ENCODE measurements around the gene MPIG6B. TPM values are rescaled to one million over a fixed set of nuclear protein-coding genes. Genes with fewer than 3 reads are reported as not detected.

MPIG6B gene
- total RNA-seq, 1 donor from 2014 or later = not detected

- Mint-ChIP-seq H3K27ac (ENCODE audit: unreplicated experiment) (no peak overlapping the region), H3K36me3 (ENCODE audit: low read depth, unreplicated experiment) (peaks cover 22% of the 10 kb centered on the region), H3K9me3 (ENCODE audit: unreplicated experiment) (peaks cover 3% of the 10 kb centered on the region), H3K4me1 (ENCODE audit: low read depth, unreplicated experiment) (peaks cover 6% of the 10 kb centered on the region), H3K4me3 (ENCODE audit: unreplicated experiment) (no peak overlapping the region), H3K27me3 (ENCODE audit: low read depth, unreplicated experiment) (peaks cover 6% of the 10 kb centered on the region)
- no peak overlapping the region for H3K27ac ChIP-seq (ENCODE audit: low read depth, low read length)
- no peak overlapping the region for H3K9ac ChIP-seq (ENCODE audit: low read length)
- H4K20me1 ChIP-seq (ENCODE audit: insufficient read depth, low read length) = no peaks in the 10 kb centered on the region
- DNase-seq (ENCODE audit: low read depth) (no peak), FAIRE-seq (no peak)
- no peaks in the 10 kb centered on the region for H3K79me2 ChIP-seq (ENCODE audit: insufficient read depth, low read length)
- no peak overlapping the region for H3K4me2 ChIP-seq (ENCODE audit: low read length)
- H3K27me3 ChIP-seq (ENCODE audit: insufficient read depth, low read length) = no peaks in the 10 kb centered on the region
- peaks cover 8% of the 10 kb centered on the region for H3K4me1 ChIP-seq (ENCODE audit: insufficient read depth, low read length)
- H3K4me3 ChIP-seq (ENCODE audit: insufficient read depth, low read depth, low read length) = no peak overlapping the region
- H2AFZ ChIP-seq (ENCODE audit: low read depth, low read length) = no peak overlapping the region
- no peak for TF ChIP-seq CTCF (IDR thresholded peaks at IDR 0.05; ENCODE audit: insufficient read depth, low read depth, low read length)
- no peak for TF ChIP-seq EZH2 (IDR thresholded peaks at IDR 0.05; ENCODE audit: insufficient read depth, low read length)
- no peaks in the 10 kb centered on the region for H3K36me3 ChIP-seq (ENCODE audit: insufficient read depth, low read length)
- no peaks in the 10 kb centered on the region for H3K9me3 ChIP-seq (ENCODE audit: insufficient read depth, low read depth, low read length)
These were observed 38.2 kb downstream of the MPIG6B start for GRCh38 chr6:31761343-31761742.

- no peaks in the 10 kb centered on the region for H3K9me3 ChIP-seq (ENCODE audit: insufficient read depth, low read depth, low read length)
- H4K20me1 ChIP-seq (ENCODE audit: insufficient read depth, low read length) = no peaks in the 10 kb centered on the region
- no peak within 1 kb of the TSS for H3K9ac ChIP-seq (ENCODE audit: low read length)
- Mint-ChIP-seq H3K4me1 (ENCODE audit: low read depth, unreplicated experiment) (peaks cover 6% of the 10 kb centered on the region), H3K4me3 (ENCODE audit: unreplicated experiment) (peak within 1 kb of the TSS; percentile 47), H3K9me3 (ENCODE audit: unreplicated experiment) (peaks cover 3% of the 10 kb centered on the region), H3K36me3 (ENCODE audit: low read depth, unreplicated experiment) (peaks cover 22% of the 10 kb centered on the region), H3K27ac (ENCODE audit: unreplicated experiment) (peak within 1 kb of the TSS; percentile 17), H3K27me3 (ENCODE audit: low read depth, unreplicated experiment) (peaks cover 6% of the 10 kb centered on the region)
- peak within 1 kb of the TSS; percentile 25 for H3K4me2 ChIP-seq (ENCODE audit: low read length)
- H2AFZ ChIP-seq (ENCODE audit: low read depth, low read length) = no peak within 1 kb of the TSS
- no peak within 1 kb of the TSS for H3K4me3 ChIP-seq (ENCODE audit: insufficient read depth, low read depth, low read length)
- no peak for DNase-seq (ENCODE audit: low read depth)
- H3K36me3 ChIP-seq (ENCODE audit: insufficient read depth, low read length) = no peaks in the 10 kb centered on the region
- no peaks in the 10 kb centered on the region for H3K79me2 ChIP-seq (ENCODE audit: insufficient read depth, low read length)
- no peak within 1 kb of the TSS for H3K27ac ChIP-seq (ENCODE audit: low read depth, low read length)
- FAIRE-seq = no peak
- H3K27me3 ChIP-seq (ENCODE audit: insufficient read depth, low read length) = no peaks in the 10 kb centered on the region
- TF ChIP-seq CTCF (IDR thresholded peaks at IDR 0.05; ENCODE audit: insufficient read depth, low read depth, low read length) = no peak
- no peak for TF ChIP-seq EZH2 (IDR thresholded peaks at IDR 0.05; ENCODE audit: insufficient read depth, low read length)
- peaks cover 12% of the 10 kb centered on the region for H3K4me1 ChIP-seq (ENCODE audit: insufficient read depth, low read length)
These were observed 39.2 kb downstream of the MPIG6B start, which contains the start of gene SAPCD1 for GRCh38 chr6:31762356-31762755. TSS of gene SAPCD1 (plus strand) at chr6:31762656. CDS start at chr6:31763055, 399 bp downstream.

GRCh38 chr6:31762878-31763618 is 39.9 kb downstream of the MPIG6B start:
- no peak for TF ChIP-seq CTCF (IDR thresholded peaks at IDR 0.05; ENCODE audit: insufficient read depth, low read depth, low read length)
- no peak overlapping the region for H3K9ac ChIP-seq (ENCODE audit: low read length)
- peaks cover 12% of the 10 kb centered on the region for H3K4me1 ChIP-seq (ENCODE audit: insufficient read depth, low read length)
- no peak overlapping the region for H2AFZ ChIP-seq (ENCODE audit: low read depth, low read length)
- Mint-ChIP-seq H3K4me1 (ENCODE audit: low read depth, unreplicated experiment) (peaks cover 6% of the 10 kb centered on the region), H3K27ac (ENCODE audit: unreplicated experiment) (peak overlapping the region; percentile 17), H3K27me3 (ENCODE audit: low read depth, unreplicated experiment) (peaks cover 6% of the 10 kb centered on the region), H3K36me3 (ENCODE audit: low read depth, unreplicated experiment) (peaks cover 24% of the 10 kb centered on the region), H3K9me3 (ENCODE audit: unreplicated experiment) (peaks cover 3% of the 10 kb centered on the region), H3K4me3 (ENCODE audit: unreplicated experiment) (no peak overlapping the region)
- DNase-seq (ENCODE audit: low read depth) (no peak), FAIRE-seq (no peak)
- no peak overlapping the region for H3K4me3 ChIP-seq (ENCODE audit: insufficient read depth, low read depth, low read length)
- H3K27me3 ChIP-seq (ENCODE audit: insufficient read depth, low read length) = no peaks in the 10 kb centered on the region
- peak overlapping the region; percentile 25 for H3K4me2 ChIP-seq (ENCODE audit: low read length)
- no peak overlapping the region for H3K27ac ChIP-seq (ENCODE audit: low read depth, low read length)
- no peaks in the 10 kb centered on the region for H3K9me3 ChIP-seq (ENCODE audit: insufficient read depth, low read depth, low read length)
- H4K20me1 ChIP-seq (ENCODE audit: insufficient read depth, low read length) = no peaks in the 10 kb centered on the region
- H3K79me2 ChIP-seq (ENCODE audit: insufficient read depth, low read length) = no peaks in the 10 kb centered on the region
- no peaks in the 10 kb centered on the region for H3K36me3 ChIP-seq (ENCODE audit: insufficient read depth, low read length)
